ENCODE measurements around the gene DSC1.
"Not testable (repeated sequence)": the region's sequence is repeated elsewhere in the genome, so short reads cannot be mapped to it uniquely, and the experiment has no call there.

DSC1 gene

GRCh38 chr18:31162825-31163435 lies at the start of gene DSC1:
DSC1 (minus strand) TSS chr18:31162856; CDS start chr18:31162594, 262 bp downstream.
- FAIRE-seq (no peak), DNase-seq (ENCODE audit: low spot score) (no peak)

- FAIRE-seq = no peak
Measured at GRCh38 chr18:31211047-31211446, 48.4 kb upstream of the DSC1 start.

GRCh38 chr18:31209041-31209440 lies 46.4 kb upstream of the DSC1 start:
- DNase-seq (ENCODE audit: low spot score) = no peak
- no peak for FAIRE-seq

More at GRCh38 chr18:31211047-31211446, 48.4 kb upstream of the DSC1 start:
- no peak for DNase-seq (ENCODE audit: low spot score)

- no peak for FAIRE-seq
Measured at GRCh38 chr18:31207391-31207790, 44.7 kb upstream of the DSC1 start.

GRCh38 chr18:31206787-31207381 lies 44.2 kb upstream of the DSC1 start:
- no peak for FAIRE-seq
- DNase-seq (ENCODE audit: low spot score) = peak; percentile 52

More at GRCh38 chr18:31207391-31207790, 44.7 kb upstream of the DSC1 start:
- DNase-seq (ENCODE audit: low spot score) = no peak

GRCh38 chr18:31206071-31206470 lies 43.4 kb upstream of the DSC1 start:
- DNase-seq (ENCODE audit: low spot score) (no peak), FAIRE-seq (no peak)

GRCh38 chr18:31205273-31205672 lies 42.6 kb upstream of the DSC1 start:
- DNase-seq (ENCODE audit: low spot score) (no peak), FAIRE-seq (no peak)

- no peak for DNase-seq (ENCODE audit: low spot score)
- no peak for FAIRE-seq
Measured at GRCh38 chr18:31204833-31205232, 42.2 kb upstream of the DSC1 start.

- no peak for FAIRE-seq
- no peak for DNase-seq (ENCODE audit: low spot score)
Measured at GRCh38 chr18:31204166-31204565, 41.5 kb upstream of the DSC1 start.

- no peak for FAIRE-seq
- DNase-seq (ENCODE audit: low spot score) = no peak
Measured at GRCh38 chr18:31203794-31204148, 41.1 kb upstream of the DSC1 start.

GRCh38 chr18:31203096-31203793 lies 40.6 kb upstream of the DSC1 start:
- DNase-seq (ENCODE audit: low spot score) = no peak
- no peak for FAIRE-seq

GRCh38 chr18:31199190-31199769 lies 36.6 kb upstream of the DSC1 start:
- DNase-seq (ENCODE audit: low spot score) (no peak), FAIRE-seq (no peak)

GRCh38 chr18:31197676-31198075 lies 35.0 kb upstream of the DSC1 start:
- no peak for DNase-seq (ENCODE audit: low spot score)
- FAIRE-seq = no peak

GRCh38 chr18:31195063-31195462 lies 32.4 kb upstream of the DSC1 start:
- no peak for FAIRE-seq
- no peak for DNase-seq (ENCODE audit: low spot score)

- FAIRE-seq = no peak
- DNase-seq (ENCODE audit: low spot score) = no peak
Measured at GRCh38 chr18:31192086-31192776, 29.6 kb upstream of the DSC1 start.

- no peak for FAIRE-seq
- no peak for DNase-seq (ENCODE audit: low spot score)
Measured at GRCh38 chr18:31190919-31191318, 28.3 kb upstream of the DSC1 start.

- no peak for DNase-seq (ENCODE audit: low spot score)
- no peak for FAIRE-seq
Measured at GRCh38 chr18:31189757-31190156, 27.1 kb upstream of the DSC1 start.

GRCh38 chr18:31185186-31185950 lies 22.7 kb upstream of the DSC1 start:
- FAIRE-seq = no peak

GRCh38 chr18:31183302-31183701 lies 20.6 kb upstream of the DSC1 start:
- FAIRE-seq (no peak), DNase-seq (ENCODE audit: low spot score) (no peak)

More at GRCh38 chr18:31185186-31185950, 22.7 kb upstream of the DSC1 start:
- no peak for DNase-seq (ENCODE audit: low spot score)

- FAIRE-seq = not testable (repeated sequence)
Measured at GRCh38 chr18:31177369-31177768, 14.7 kb upstream of the DSC1 start.

GRCh38 chr18:31176531-31176930 lies 13.9 kb upstream of the DSC1 start:
- FAIRE-seq (no peak), DNase-seq (ENCODE audit: low spot score) (peak; percentile 10)

More at GRCh38 chr18:31177369-31177768, 14.7 kb upstream of the DSC1 start:
- not testable (repeated sequence) for DNase-seq (ENCODE audit: low spot score)
